Right lobe of liver (tissue), 6 donors: Measurements from ENCODE around the gene SENP7. TPM values are rescaled to one million over a fixed set of nuclear protein-coding genes. Genes with fewer than 3 reads are reported as not detected.

Source experiments
- ATAC-seq, 4 donors: fragments of 200-7000 bp; cut with Tn5 transposase; one replicate each; pipeline ENCODE4 v1.9.1; 2020; ENCODE audit warnings: mild to moderate bottlenecking in 4 of 4, moderate library complexity in 4 of 4
- DNase-seq, 3 donors: peaks; one replicate each; pipeline ENCODE4 v3.0.0-alpha.2; 2020
- H3K27ac ChIP-seq, 3 donors: fragments of 200-600 bp; one replicate each; pipeline ENCODE4 v1.8.0; 2022
- H3K27me3 ChIP-seq, 2 donors: fragments of 200-600 bp; one replicate each; pipeline ENCODE4 v1.8.0; 2022
- H3K36me3 ChIP-seq, 4 donors: fragments of 200-600 bp; sonication (generic) in 1 of 4; one replicate each; pipeline versions ENCODE4 v1.5.1 to v1.8.0; 2017 to 2022; ENCODE audit warnings: control low read depth in 1 of 4
- H3K4me1 ChIP-seq, 4 donors: fragments of 200-600 bp; sonication (generic) in 1 of 4; one replicate each; pipeline versions ENCODE4 v1.5.1 to v1.8.0; 2017 to 2022; ENCODE audit warnings: control low read depth in 1 of 4
- H3K4me3 ChIP-seq, 3 donors: fragments of 200-600 bp; one replicate each; pipeline ENCODE4 v1.8.0; 2022
- H3K9me3 ChIP-seq, 4 donors: fragments of 200-600 bp; sonication (generic) in 1 of 4; one replicate each; pipeline versions ENCODE4 v1.5.1 to v1.8.0; 2017 to 2022; ENCODE audit warnings: control low read depth in 1 of 4
- CTCF ChIP-seq, 4 donors: fragments of 200-600 bp in 3 of 4; fragments of 450-650 bp in 1 of 4; IDR thresholded peaks; one replicate each; pipeline versions ENCODE4 v1.5.1 to v1.8.0; 2016 to 2022; ENCODE audit warnings: antibody characterized with exemption in 4 of 4, mild to moderate bottlenecking in 2 of 4
- POLR2A ChIP-seq: fragments of 450-650 bp; IDR thresholded peaks from one replicate; pipeline ENCODE4 v1.6.1; 2017; ENCODE audit warnings: antibody characterized with exemption, mild to moderate bottlenecking
- WGBS: methylation state at CpG from one replicate; pipeline ENCODE4 v1.1.6; 2018; ENCODE audit warnings: low coverage, low lambda C conversion rate; ENCODE audit not compliant: insufficient coverage; ENCODE audit errors: missing lambda C conversion rate; 5-methylcytosine and 5-hydroxymethylcytosine counted together
- intact Hi-C, 2 donors: fragments of 100-400 bp; cut with DNase I; formaldehyde crosslinking; loops; one replicate each; pipeline versions ENCODE4 v1.11.2 to v1.14.1; 2022
- total RNA-seq, 6 experiments: library from RNA; depleted of rRNA in 2 of 6; stranded (reverse); fragments of >200 nt in 2 of 6; fragmentation: NEBNext Ultra II Directional in 3 of 6; extraction: Animal tissue kit (Norgen Biotek cat#: 25700) in 3 of 6; gene quantifications; one replicate each; pipeline versions ENCODE4 v1.1.0 to v1.2.4, GENCODE V29; 2016 to 2023
- donor health status: DM: no; HTN: yes; CAD: no.
- donor health status: DM: no; HTN: no; CAD: no.
- donor health status: DM: no; HTN: no; CAD: no.
- donor health status: DM: no; HTN: yes; CAD: no.
- donor health status: DM: no; HTN: yes; CAD: no.

The SENP7 gene
- total RNA-seq, 6 experiments from 2014 or later, result 3.8 to 7.2 (median 5.7) TPM

DNA sequence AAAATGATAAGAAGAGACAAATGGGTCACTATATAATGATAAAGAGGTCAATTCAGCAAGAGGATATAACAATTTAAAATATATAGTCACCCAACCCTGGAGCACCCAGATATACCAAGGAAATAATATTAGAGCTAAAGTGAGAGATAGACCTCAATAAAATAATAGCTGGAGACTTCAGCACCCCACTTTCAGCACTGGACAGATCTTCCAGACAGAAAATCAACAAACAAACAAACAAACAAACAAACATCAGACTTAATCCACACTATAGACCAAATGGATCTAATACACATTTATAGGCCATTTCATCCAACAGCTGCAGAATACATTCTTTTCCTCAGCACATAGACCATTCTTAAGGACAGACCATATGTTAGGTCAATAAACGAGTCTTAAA is 79.4 kb downstream of the SENP7 start:
- DNase-seq, result no peak
- intact Hi-C loops, result no loop called here
- no peak overlapping the region for H3K4me3 ChIP-seq
- WGBS, result 89% methylated on average over 1 of the region's 1 CpG
- no peaks in the 10 kb centered on the region for H3K4me1 ChIP-seq
- no peaks in the 10 kb centered on the region for H3K27me3 ChIP-seq
- no peak for ATAC-seq
- no peaks in the 10 kb centered on the region for H3K36me3 ChIP-seq
- H3K9me3 ChIP-seq, result no peaks in the 10 kb centered on the region
- TF ChIP-seq CTCF (IDR thresholded peaks at IDR 0.05) (no peak), POLR2A (no peak)
- H3K27ac ChIP-seq, result no peak overlapping the region

GRCh38 chr3:101423984-101424888 is 88.8 kb downstream of the SENP7 start:
- H3K36me3 ChIP-seq, result no peaks in the 10 kb centered on the region
- DNase-seq, result no peak
- no peaks in the 10 kb centered on the region for H3K27me3 ChIP-seq
- no peak for TF ChIP-seq POLR2A
- no peak for TF ChIP-seq CTCF (IDR thresholded peaks at IDR 0.05)
- no peak overlapping the region for H3K4me3 ChIP-seq
- no peaks in the 10 kb centered on the region for H3K4me1 ChIP-seq
- peak in 1 of 4 donors; percentile 22 for ATAC-seq
- intact Hi-C loops, result no loop called here
- H3K9me3 ChIP-seq, result no peaks in the 10 kb centered on the region
- WGBS, result 100% methylated on average over 2 of the region's 11 CpGs
- H3K27ac ChIP-seq, result no peak overlapping the region

- ATAC-seq, result no peak
- H3K27ac ChIP-seq, result no peak overlapping the region
- TF ChIP-seq CTCF (IDR thresholded peaks at IDR 0.05), result no peak
- no peak for TF ChIP-seq POLR2A
- H3K4me1 ChIP-seq, result no peaks in the 10 kb centered on the region
- no peak overlapping the region for H3K4me3 ChIP-seq
- no peak for DNase-seq
- intact Hi-C loops, result no loop called here
- H3K36me3 ChIP-seq, result no peaks in the 10 kb centered on the region
- 92% methylated on average over 1 of the region's 1 CpG for WGBS
- H3K27me3 ChIP-seq, result no peaks in the 10 kb centered on the region
- no peaks in the 10 kb centered on the region for H3K9me3 ChIP-seq
Measured at GRCh38 chr3:101418851-101419250, 94.2 kb downstream of the SENP7 start.

DNA sequence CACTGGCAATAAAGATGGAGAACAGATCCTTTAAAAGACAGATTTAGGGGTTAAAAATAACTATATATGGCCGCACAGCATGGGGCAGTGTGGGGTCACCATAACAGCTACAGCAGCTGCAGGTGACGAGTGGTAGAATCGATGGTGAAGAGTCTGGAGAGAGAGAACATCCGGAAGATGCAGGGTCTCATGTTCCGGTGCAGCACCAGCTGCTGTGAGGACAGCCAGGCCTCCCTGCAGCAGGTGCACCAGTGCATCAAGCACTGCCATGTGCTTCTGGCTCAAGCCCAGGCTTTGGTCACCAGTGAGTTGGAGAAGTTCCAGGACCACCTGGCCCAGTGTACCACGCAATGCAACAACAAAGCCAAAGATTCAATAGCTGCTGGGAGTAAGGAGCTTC is 98.9 kb downstream of the SENP7 start:
- WGBS, result 80% methylated on average over 4 of the region's 6 CpGs
- TF ChIP-seq POLR2A, result no peak
- TF ChIP-seq CTCF (IDR thresholded peaks at IDR 0.05), result no peak

More for the DNA sequence above, 98.9 kb downstream of the SENP7 start:
- DNase-seq (no peak), ATAC-seq (no peak)
- no peaks in the 10 kb centered on the region for H3K36me3 ChIP-seq
- no peak overlapping the region for H3K27ac ChIP-seq
- no peaks in the 10 kb centered on the region for H3K9me3 ChIP-seq
- no peaks in the 10 kb centered on the region for H3K4me1 ChIP-seq
- H3K4me3 ChIP-seq, result no peak overlapping the region
- intact Hi-C loops, result no loop called here
- no peaks in the 10 kb centered on the region for H3K27me3 ChIP-seq
